GM18498 (cell line): ENCODE results near the gene NUP214.
A peak's percentile ranks its signal among the peaks of the same experiment; 100 is the strongest.

Source experiments
- ATAC-seq: cut with Tn5 transposase; IDR thresholded peaks from one replicate; pipeline ENCODE4 v1.9.1; 2021; ENCODE audit warnings: mild to moderate bottlenecking, moderate library complexity; ENCODE audit not compliant: unreplicated experiment

The NUP214 gene

GRCh38 chr9:131125288-131126058 lies at the start of gene NUP214:
Gene NUP214 (plus strand): TSS chr9:131125586. CDS start chr9:131125705, 119 bp downstream.
- peak; percentile 97 for ATAC-seq

- ATAC-seq: no peak
Measured at GRCh38 chr9:131076347-131077195, 48.8 kb upstream of the NUP214 start.

GRCh38 chr9:131078427-131079366 lies 46.7 kb upstream of the NUP214 start:
- ATAC-seq: no peak

- ATAC-seq: no peak
Measured at GRCh38 chr9:131080589-131080988, 44.8 kb upstream of the NUP214 start.

GRCh38 chr9:131081868-131082267 lies 43.5 kb upstream of the NUP214 start:
- ATAC-seq: no peak

- no peak for ATAC-seq
Measured at GRCh38 chr9:131082774-131083512, 42.4 kb upstream of the NUP214 start.

GRCh38 chr9:131084661-131085369 lies 40.6 kb upstream of the NUP214 start:
- ATAC-seq: no peak

GRCh38 chr9:131085370-131086122 lies 39.8 kb upstream of the NUP214 start:
- ATAC-seq: no peak

- no peak for ATAC-seq
Measured at GRCh38 chr9:131087354-131087893, 38.0 kb upstream of the NUP214 start.

GRCh38 chr9:131090025-131090787 lies 35.2 kb upstream of the NUP214 start:
- ATAC-seq: no peak

GRCh38 chr9:131091352-131091992 lies 33.9 kb upstream of the NUP214 start:
- no peak for ATAC-seq

GRCh38 chr9:131092030-131092429 lies 33.4 kb upstream of the NUP214 start:
- ATAC-seq: no peak

GRCh38 chr9:131092548-131093440 lies 32.6 kb upstream of the NUP214 start:
- no peak for ATAC-seq

GRCh38 chr9:131094015-131094414 lies 31.4 kb upstream of the NUP214 start:
- ATAC-seq: no peak

GRCh38 chr9:131094622-131095021 lies 30.8 kb upstream of the NUP214 start:
- no peak for ATAC-seq

GRCh38 chr9:131095666-131096268 lies 29.6 kb upstream of the NUP214 start:
- no peak for ATAC-seq
